Measurements from ENCODE around the gene CSMD2.
"Not testable (repeated sequence)": the region's sequence is repeated elsewhere in the genome, so short reads cannot be mapped to it uniquely, and the experiment has no call there.

The CSMD2 gene

DNA sequence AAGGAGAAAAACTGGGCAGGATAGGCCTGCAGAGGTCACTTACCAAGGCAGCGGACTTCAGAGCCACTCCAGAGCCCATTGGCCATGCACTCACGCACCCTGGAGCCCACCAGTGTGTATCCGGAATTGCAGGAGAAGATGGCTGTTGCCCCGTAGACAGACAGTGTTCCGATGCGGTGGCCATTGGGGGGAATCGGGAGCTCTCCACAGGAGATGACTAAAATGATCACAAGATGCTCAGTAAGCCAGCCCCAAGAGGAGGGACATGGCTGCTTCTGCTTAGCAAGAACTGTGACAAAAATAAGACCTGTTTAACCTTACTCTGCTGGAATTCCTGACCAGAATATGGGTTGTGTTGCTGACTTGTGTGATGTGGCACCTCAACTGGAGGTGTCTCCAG is 595.7 kb downstream of the CSMD2 start:
- DNase-seq = no peak

DNA sequence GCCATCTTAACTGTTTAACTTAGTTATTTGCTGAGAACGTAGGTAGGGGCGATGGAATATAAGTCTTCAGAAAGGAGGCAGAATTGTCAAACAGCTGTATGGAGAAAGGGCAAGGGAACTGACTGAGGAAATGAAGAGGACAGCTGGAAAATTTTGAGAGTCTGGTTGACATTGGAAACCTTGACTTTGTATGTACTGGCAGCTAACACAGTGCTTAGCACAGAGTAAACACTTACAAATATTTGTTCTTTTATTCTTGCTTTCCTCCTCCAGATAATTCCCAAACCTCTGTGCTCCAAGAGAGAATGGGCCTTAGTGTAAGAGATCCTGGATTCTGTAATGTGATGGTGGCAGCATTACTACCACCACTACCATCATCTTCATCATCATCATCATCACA is 601.3 kb downstream of the CSMD2 start:
- DNase-seq = no peak

DNA sequence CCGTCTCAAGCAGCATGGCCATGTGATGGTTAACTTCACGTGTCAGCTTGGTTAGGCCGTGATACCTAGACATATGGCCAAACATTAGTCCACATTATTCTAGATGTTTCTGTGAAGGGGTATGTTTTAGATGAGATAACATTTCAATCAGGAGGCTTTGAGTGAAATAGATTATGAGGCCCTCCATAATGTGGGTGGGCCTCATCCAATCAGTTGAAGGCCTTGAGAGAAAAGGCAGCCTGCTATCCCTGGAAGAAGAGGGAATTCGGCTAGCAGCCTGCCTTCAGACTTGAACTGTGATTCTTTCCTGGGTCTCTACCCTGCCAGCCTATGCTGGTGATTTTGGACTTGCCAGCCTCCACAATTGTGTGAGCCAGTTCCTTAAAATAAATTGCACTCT is 602.5 kb downstream of the CSMD2 start:
- no peak for DNase-seq

DNA sequence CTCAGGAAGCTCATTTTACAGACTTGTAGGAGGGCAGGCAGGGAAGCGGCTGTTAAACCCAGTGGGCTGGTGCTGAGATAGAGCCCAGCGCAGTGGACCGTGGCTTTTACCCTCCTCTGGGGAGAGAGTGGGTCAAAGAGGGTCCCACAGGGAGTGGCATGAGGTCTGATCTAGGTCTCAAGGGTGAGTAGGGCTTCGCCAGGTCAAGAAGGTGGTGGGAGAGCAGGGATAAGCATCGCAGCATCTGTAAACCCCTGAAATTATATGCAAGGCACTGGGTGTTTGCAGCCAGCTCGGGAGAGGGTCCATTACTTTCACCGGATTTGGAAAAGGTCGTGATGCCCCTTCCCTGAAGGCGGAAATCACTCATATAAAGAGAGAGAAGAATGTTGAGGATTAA is 603.5 kb downstream of the CSMD2 start:
- no peak for DNase-seq

DNA sequence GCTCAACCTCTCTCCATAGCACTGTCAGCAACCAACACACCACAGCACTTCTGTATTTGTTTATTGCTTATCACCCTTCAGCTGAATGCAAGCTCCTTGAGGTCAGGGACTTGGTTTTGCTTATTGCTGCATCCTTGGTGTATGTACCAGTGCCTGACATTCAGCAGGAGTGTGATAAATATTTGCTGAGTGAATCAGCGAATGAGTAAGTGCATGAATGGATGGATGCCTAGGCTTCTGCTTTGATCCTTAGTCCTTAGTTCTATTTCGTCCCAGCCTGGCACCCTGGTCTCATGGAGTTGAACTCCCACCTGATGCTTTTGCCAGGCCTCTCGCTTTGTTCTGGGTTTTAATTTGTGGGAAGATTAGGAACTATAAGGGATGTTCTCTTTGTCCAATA is 604.4 kb downstream of the CSMD2 start:
- no peak for DNase-seq

DNA sequence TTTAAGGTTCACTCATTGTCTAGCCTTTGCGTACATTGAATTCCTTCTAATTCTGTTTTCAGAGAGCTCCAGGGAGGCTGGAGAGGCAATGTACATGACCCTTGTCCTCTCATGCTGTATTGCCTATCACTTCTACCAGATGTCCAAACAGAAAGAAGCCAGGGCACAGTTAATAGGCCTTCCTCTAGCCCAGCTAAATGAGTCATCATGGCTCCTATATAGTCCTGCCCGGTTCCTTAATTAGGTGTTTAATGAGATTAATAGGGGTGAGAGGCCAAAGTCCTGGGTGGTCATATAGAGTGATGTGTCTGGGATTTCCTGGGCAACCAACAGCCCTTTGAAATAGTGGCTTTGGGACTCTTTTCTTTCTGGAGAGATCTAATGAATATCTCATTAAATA is 616.3 kb downstream of the CSMD2 start:
- DNase-seq = no peak

DNA sequence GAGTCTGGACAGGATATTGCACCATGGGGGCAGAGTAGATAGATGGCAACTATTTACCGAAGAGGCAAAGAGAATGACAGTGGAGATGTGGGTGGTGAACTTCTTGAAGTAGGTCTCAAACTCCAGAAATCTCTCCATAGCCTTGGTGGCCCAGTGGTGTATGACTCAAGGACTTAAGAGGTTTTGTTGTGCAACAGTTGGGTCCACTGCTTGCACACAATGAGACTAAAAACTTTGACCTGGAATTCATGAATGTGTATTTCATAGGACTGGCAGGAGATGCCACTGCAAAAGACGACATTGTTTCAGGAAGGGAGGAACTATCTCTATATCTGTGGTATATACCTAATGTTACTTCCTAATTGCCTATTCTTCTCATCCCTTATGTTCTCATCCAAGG is 616.7 kb downstream of the CSMD2 start:
- DNase-seq = no peak

DNA sequence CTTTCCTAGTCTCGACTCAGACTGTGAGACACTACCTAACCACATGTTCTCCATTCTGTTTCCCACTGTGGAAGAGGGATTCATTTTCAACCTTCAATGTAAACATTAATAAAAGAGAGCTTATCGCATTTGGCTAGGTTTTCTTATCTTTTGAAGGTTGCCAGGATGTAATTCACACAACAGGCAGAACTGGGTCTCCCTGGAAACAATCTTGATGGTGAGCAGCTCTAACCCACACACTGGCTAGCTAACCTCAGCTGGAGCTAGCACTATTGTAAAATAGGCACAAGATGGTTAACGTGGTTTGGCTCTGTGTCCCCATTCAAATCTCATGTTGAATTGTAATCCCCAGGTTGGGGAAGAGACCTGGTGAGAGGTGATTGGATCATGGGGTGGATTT is 617.5 kb downstream of the CSMD2 start:
- no peak for DNase-seq

DNA sequence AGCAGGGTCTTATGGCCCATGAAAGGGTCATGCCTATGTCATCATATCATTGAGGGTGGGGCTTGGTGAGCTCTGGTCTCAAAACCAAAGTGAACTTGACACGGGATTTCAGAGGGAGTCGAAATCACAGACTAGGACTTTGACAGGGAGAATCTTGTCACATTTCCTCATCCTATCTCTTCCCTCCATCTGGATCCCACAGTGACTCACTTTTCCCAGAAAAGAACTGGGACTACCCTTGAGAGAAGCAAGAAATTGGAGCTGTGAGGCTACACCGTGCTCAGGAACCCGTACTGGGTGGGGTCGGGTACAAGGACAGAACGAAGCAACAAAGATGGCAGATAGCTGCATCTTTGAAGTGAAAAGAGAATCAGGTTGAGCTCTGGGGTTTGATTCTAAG is 623.1 kb downstream of the CSMD2 start:
- no peak for DNase-seq

DNA sequence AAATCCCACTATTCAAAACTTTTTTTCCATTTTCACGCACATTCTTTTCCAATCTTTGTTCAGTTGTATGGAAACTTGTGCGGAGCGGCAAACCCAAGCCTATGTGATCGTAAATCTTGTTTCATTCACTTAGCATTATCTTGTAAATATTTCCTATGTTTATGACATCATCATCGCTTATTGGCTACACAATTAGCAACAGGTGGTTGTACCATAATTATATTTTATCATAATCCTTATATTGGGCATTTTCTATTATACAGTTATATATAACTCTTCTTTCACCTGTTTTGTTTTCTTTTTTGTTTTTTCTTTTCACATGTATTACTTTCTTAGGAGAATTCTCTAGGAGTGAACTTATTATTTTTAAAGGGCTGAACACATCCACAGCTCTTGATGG is 627.1 kb downstream of the CSMD2 start:
- no peak for DNase-seq

DNA sequence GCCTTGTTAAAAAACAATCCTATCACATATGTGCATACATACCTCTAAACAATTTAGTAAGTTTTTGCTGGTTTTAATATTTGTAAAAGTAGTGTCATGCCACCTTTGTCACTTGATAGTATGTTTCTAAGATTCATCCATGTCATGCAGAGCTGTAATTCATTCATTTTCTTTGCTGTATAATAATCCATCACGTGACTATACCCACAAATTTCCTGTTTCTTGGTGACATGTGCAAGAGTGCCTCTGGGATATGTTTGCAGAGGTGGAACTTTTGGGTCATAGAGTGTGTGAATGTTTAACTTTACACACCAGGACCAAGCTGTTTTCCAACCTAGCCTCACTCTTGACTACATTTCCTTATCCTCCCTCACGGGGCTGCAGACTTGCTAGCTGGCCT is 629.7 kb downstream of the CSMD2 start:
- no peak for DNase-seq

DNA sequence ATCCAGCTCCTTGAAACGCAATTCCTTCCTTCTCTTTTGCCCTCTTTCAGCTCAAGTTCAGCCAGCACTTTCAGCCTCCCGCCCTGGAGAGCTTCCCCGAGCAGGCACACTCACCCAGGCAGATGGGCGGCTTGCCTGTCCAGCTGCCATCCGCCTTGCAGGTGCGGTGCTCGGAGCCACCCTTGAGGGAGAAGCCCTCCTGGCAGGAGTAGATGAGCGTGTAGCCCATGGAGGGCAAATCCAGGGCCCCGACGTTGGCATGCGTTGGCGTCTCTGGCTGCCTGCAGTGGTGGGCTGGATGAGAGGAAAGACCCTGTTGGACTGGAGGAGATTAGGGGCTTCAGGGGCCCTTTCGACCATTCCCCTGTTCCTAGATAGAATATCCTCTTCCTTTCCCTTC is 632.1 kb downstream of the CSMD2 start:
- no peak for DNase-seq

DNA sequence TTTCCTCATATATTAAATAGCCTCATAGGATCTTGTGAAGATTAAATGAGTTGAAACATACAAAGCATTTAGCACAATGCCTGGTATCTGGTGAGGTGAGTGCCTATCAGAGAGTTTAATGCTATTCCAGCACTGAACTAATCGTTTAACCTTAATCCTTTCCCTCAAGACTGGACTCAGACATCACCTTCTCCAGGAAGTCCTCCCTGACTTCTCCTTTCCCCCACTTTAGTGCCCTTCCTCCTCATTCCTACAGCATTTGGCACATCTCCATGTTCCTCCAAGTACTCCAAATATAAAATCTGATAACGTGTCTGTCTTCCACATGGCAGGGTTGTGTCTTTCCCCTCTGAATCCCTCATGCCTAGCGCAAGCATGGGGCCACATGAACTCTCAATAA is 632.8 kb downstream of the CSMD2 start:
- DNase-seq = no peak

DNA sequence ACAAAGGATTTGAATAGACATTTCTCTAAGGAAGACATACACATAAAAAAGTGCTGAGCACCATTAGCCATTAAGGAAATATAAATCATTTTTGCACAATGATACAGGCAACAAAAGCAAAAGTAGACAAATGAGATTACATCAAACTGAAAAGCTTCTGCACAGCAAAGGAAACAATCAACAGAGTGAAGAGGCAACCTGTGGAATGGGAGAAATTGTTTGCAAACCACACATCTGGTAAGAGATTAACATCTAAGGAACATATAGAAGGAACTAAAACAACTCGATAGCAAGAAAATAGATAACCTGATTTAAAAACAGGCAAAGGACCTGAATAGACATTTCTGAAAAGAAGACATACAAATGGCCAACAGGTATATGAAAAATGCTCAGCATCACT is 635.1 kb downstream of the CSMD2 start:
- DNase-seq = no peak

DNA sequence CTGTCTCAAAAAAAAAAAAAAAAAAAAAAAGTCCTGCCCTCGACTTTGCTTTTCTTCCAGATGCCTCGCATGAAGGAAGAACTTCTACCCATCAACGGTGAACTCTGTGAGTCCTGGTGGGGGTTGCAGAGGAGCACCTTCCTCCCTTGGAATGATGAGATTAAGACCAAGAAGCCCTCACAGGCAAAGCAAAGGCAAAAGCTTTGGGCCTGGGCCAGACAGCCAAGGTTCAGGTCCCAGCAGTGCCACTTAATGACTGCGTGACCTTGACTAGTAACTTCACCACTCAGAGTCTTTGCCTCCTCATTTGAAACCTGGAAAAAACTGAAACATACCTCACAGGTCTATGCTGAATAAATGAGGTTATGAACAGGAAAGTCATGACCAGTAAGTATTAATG is 637.1 kb downstream of the CSMD2 start:
- DNase-seq = no peak

DNA sequence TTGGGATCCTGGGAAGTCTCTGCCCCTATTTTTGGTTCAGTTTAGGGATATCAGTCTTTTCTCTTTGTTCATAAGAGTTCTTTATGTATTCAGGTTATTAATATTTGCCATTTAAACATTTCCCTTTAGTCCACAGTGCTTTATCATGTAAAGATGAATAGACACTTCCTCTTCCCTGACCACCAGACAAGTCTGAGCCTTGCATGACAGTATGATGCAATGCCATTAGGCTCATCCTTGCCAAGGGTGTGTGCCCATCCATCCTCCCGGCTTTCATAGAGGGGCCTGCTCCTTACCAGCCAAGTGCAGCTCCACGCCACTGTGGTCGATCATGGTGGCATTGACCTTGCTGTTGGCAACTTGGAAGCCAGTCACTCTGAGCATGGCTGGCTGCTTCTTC is 640.4 kb downstream of the CSMD2 start:
- DNase-seq = no peak

DNA sequence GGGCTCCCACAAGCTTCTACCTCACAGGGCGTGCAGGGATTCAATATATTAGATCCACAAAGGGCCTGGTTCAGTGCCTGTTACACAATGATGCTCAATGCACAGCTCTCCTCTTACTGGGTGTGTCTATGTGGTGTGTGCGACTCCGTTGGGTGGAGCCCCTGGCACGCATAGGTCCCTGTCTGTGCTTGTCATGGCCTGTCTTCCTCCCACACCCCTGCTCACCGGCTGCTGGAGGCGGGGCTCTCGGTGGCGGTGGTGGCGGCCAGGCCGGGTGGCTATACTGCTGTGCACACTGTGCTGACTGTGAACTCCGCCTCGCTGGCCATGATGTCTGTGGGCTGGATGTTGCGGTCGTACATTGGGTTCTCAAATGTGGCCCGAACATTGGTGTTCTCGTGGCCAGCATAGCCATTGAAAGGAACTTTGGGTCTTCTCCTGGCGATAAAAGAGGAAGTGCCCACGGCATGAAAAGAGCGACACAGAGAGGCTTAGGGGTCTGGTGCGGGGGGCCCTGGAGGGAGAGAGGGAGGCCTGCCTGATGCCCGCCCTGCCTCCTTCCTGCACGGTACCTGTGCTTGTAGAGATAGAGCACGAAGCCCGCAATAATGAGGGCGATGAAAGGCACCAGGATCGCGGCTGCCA is 645.7 kb downstream of the CSMD2 start:
- DNase-seq = no peak

DNA sequence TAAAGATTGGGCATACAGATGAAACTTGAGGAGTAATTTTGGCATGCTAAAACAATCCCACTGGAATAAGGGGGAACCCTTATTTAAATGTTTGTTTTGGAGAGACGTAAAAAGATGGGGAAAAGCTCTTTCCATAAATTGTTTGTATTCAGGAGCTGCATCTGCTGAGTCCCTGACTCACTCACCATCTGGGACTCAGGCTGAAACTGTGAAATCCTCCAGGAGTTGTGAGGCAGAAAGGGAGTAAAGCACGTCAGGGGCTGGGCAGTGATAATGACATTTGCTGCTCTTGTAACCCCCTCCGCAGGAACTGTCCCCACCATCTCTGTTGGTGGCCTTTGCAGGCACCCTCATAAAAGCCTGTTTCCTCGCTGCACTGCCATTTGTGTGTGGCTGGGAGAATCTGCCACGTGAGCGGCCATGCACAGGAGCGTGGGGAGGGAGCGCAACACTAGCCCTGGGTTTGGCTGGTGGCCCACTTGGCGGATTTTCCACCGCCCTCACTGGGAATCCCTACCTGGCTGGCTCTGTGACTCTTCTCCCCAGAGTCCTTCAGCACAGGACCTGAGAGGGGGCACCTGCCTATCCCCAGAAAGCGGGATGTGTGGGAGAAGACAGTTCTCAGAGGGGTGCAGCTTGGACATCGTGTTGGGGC is 647.3 kb downstream of the CSMD2 start:
- DNase-seq = no peak

DNA sequence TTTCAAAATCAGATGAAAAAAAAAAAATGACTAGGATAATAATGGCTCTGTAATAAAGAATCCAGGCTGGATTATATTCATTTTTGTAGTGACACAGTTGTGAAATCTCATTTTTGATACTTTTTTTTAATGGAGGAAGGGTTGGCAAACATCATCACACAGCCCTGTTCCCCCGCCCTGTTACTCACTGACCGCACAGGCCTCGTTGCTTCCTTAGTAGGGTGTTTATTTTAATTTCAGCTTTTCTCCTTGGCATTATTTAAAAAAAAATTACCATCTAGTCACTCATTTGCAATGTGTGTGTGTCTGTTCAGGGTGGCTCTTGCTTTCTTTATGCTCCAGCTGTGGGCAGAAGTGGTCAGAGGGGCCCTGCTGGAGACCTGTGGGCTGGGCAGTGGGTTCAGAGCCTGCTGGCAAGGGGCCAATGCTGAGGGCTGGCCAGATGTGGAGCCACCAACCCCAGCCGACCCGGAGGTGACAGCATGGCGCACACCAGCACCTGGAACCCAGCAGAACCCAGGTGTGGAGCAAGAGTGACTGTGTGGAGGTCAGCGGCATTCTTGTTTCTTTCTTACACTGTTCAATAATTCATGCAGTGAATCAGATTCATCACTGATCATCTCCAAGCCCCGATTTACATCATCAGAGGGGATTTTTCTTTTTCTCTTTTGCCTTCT is 648.0 kb downstream of the CSMD2 start:
- no peak for DNase-seq

DNA sequence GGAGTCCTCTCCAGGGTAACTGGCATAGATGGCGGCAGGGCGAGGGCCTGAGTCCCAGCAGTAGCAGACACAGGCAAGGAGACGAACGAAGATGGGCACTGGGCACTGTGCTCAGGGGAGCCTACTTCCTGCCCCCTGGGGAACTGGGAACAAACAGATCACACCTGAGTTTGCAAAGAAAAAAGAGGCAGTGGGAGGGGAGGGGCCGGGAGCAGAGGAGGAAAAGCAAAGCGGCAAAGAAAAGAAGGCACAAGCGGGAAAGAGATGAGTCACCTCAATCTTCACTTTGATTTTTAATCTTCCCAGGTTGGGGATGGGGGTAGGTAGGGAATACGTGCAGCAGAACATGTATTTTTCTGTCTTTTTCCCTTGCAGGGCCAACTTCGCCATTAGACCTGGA is 648.6 kb downstream of the CSMD2 start:
- DNase-seq = no peak

DNA sequence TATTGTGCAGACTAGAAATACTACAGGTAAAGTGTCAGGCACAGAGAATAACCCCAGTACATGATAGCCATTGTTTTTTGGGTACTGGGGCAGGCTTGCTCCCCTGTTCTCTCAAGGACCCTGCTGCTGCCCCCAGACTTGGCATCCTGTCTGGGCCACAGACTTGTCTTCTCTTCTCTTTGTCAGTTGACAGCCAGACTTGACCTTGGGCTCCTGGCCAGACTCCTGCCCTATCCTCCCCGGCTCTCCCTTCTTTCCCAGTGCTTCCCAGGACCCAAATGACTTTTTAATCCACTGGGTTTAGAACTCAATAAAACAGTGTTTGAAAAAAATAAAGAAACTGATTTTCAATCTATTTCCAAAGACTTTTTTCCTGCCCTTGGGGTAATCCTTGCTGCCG is 649.4 kb downstream of the CSMD2 start:
- DNase-seq = no peak

DNA sequence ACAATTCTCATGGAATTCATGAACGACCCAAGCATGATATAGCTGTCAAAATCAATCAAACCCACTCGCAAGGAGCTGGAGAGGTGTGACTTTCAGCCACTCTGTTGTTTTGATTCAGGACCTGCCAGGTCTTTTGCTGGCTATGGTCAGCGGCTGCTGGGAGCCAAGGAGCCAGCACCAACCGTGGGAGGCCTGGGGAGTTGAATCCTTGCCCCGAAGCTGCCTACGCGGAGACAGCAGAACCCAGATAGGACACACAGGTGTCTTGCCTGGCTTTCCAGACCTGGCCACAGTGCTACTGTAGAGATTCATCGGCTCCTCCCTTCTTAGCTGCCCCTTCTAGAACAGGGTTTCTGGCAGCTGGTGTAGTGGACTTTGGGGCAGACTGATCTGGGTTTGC is 649.9 kb downstream of the CSMD2 start:
- no peak for DNase-seq

DNA sequence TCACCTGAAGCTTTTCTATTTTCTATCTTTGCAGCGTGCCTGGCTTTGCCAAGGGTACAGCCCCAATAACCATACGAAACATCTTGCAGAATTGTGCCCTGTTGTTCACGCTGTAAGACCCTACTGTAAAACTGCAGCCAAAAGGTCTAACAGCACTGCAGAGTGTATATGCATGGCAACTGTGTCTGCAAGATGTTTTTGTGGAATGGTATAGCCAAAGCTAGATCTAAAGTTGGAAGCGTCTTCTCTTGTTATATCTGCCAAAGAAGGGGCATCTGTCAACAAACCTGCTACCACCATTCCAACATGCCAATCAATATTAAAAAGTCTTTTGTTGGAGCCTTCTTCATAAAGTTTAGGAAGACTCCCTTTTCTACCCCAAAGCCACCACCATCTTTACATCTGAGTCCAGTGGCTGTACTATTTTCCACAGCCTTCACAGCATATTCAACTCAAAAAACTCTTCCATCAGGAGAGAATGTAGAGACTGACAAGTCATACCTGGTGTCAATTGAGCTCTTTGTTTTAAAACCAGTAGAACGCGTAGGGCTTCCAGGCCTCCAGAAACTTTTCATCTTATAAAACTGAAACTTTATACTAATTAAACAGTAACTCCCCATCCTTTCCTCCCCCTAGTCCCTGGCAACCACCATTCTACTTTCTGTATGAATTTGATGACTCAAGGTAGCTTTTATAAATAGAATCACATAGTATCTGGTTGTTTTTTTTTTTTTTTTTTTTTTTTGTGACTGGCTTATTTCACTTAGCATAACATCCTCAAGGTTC is 652.6 kb downstream of the CSMD2 start:
- DNase-seq = no peak

DNA sequence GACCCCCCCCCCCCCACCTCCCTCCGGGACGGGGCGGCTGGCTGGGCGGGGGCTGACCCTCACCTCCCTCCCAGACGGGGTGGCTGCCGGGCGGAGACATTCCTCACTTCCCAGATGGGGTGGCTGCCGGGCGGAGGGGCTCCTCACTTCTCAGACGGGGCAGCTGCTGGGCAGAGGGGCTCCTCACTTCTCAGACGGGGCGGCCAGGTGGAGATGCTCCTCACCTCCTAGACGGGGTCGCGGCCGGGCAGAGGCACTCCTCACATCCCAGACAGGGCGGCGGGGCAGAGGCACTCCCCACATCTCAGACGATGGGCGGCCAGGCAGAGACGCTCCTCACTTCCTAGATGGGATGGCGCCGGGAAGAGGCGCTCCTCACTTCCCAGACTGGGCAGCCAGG is 655.8 kb downstream of the CSMD2 start:
- DNase-seq = not testable (repeated sequence)

All from GF-D8 (cell line).